GM12873 (cell line): ENCODE data around the gene PARP12.

Experiments used
- CTCF ChIP-seq: IDR thresholded peaks from 2 replicates; pipeline ENCODE4 v1.5.1; 2012; ENCODE audit warnings: low read depth, mild to moderate bottlenecking, moderate library complexity, low read length, control low read depth; ENCODE audit not compliant: insufficient read depth; ENCODE audit errors: missing control alignments

PARP12 gene

GRCh38 chr7:140062528-140063299 lies at the start of gene PARP12:
Gene PARP12 (minus strand): TSS chr7:140062951. CDS start chr7:140062847, 104 bp downstream.
- TF ChIP-seq CTCF: no peak

- no peak for TF ChIP-seq CTCF
Measured at GRCh38 chr7:140096459-140096858, 33.7 kb upstream of the PARP12 start.

DNA sequence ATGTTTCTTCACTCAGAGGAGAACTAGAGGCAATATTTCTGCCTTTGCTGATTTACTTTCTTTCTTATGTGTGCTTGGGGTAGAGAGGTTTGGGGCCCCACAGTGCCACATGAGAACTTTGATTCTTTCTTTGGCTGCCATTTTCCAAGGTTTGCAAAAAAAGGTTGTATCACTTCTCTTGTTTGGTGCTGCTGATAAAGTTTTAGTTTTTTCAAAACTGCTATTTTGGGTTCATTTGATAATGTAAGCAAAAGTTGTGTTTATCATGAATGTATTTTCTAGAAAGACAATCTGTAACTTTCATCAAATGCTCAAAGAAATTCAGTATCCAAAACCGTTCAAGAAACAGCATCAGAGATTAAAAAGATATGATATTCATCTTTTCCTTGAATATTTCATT lies 30.6 kb upstream of the PARP12 start:
- TF ChIP-seq CTCF: no peak

GRCh38 chr7:140085447-140085846 lies 22.7 kb upstream of the PARP12 start:
- no peak for TF ChIP-seq CTCF

- TF ChIP-seq CTCF: no peak
Measured at GRCh38 chr7:140084972-140085371, 22.2 kb upstream of the PARP12 start.

GRCh38 chr7:140084142-140084655 lies 21.4 kb upstream of the PARP12 start:
- TF ChIP-seq CTCF: no peak

GRCh38 chr7:140082770-140083169 lies 20.0 kb upstream of the PARP12 start:
- no peak for TF ChIP-seq CTCF
